K562 (cell line): ENCODE measurements around the gene VWF. TPM values are rescaled to one million over a fixed set of nuclear protein-coding genes. Genes with fewer than 3 reads are reported as not detected.

ENCODE experiments used
- ATAC-seq: fragments of 200-7000 bp; cut with Tn5 transposase; 3 replicates; pipeline ENCODE4 v1.9.1; 2020; ENCODE audit warnings: moderate library complexity
- BruUV-seq: library from RNA; stranded (reverse); fragments of 400-500 nt; replicated peaks from 2 replicates; lab custom pipeline; 2021; lab: Mats Ljungman, UMichigan
- CTCF ChIA-PET: fragments of 300-600 bp; formaldehyde crosslinking; extraction: SDS; loops from one replicate; lab custom pipeline; 2021; ENCODE audit warnings: low intra/inter-chr PET ratio; lab: Yijun Ruan, JAX
- POLR2A ChIA-PET: fragments of 300-600, 350-650 bp; sonication (Branson Sonifier 250); formaldehyde crosslinking; extraction: SDS; loops from one replicate; lab custom pipeline; 2021; ENCODE audit warnings: antibody characterized with exemption, inconsistent platforms; lab: Yijun Ruan, JAX
- DNase-seq, 4 experiments: peaks; one replicate each; pipeline versions ENCODE4 v3.0.0 to v3.0.0-alpha.2; 2011 to 2018; ENCODE audit warnings: low spot score in 3 of 4, mixed read lengths in 3 of 4; ENCODE audit errors: extremely low read depth in 1 of 4
- FAIRE-seq: peaks from 2 replicates; lab custom pipeline; 2011; peaks lifted over from hg19 to GRCh38; lab: Jason Lieb, UNC
- H2AFZ ChIP-seq: 2 replicates; pipeline ENCODE4 v1.6.0; 2011; ENCODE audit warnings: low read depth, low read length, control low read depth, inconsistent platforms
- H3K27ac ChIP-seq: fragments of 200-600 bp; 3 replicates; pipeline ENCODE4 v1.8.0; 2011; ENCODE audit warnings: low read depth, mild to moderate bottlenecking, control low read depth, inconsistent platforms, low read length, moderate library complexity, mixed read lengths; ENCODE audit errors: extremely low read depth
- H3K27me3 ChIP-seq, 2 experiments: fragments of 300-600 bp in 1 of 2; 2 replicates in 1 of 2; 3 replicates in 1 of 2; pipeline versions ENCODE4 v1.6.0 to v1.8.0; 2011; ENCODE audit warnings: inconsistent platforms in 2 of 2, low read length in 2 of 2, mild to moderate bottlenecking in 1 of 2, mixed read lengths in 1 of 2, moderate library complexity in 1 of 2; ENCODE audit not compliant: control insufficient read depth in 2 of 2, insufficient read depth in 2 of 2
- H3K36me3 ChIP-seq: fragments of 300-600 bp; 3 replicates; pipeline ENCODE4 v1.8.0; 2011; ENCODE audit warnings: mild to moderate bottlenecking, low read length, inconsistent platforms; ENCODE audit not compliant: control insufficient read depth, insufficient read depth
- H3K4me1 ChIP-seq, 2 experiments: fragments of 200-600 bp in 1 of 2; replicated peaks in 1 of 2; 2 replicates in 1 of 2; 3 replicates in 1 of 2; pipeline versions ENCODE4 v1.5.1 to v1.8.0; 2011; ENCODE audit warnings: inconsistent platforms in 2 of 2, low read length in 2 of 2, mild to moderate bottlenecking in 1 of 2, mixed read lengths in 1 of 2, moderate library complexity in 1 of 2; ENCODE audit not compliant: control insufficient read depth in 2 of 2, insufficient read depth in 2 of 2
- H3K4me2 ChIP-seq: 2 replicates; pipeline ENCODE4 v1.6.1; 2011; ENCODE audit warnings: low read length, control low read depth, inconsistent platforms, mixed read lengths; ENCODE audit not compliant: insufficient read depth
- H3K4me3 ChIP-seq: fragments of 200-600 bp; sonication (generic), shearing (Covaris generic); 2 replicates; pipeline ENCODE4 v1.5.1; 2016; ENCODE audit warnings: control low read depth, inconsistent platforms
- H3K79me2 ChIP-seq: fragments of 200-600 bp; 3 replicates; pipeline ENCODE4 v1.8.0; 2011; ENCODE audit warnings: low read length, inconsistent platforms; ENCODE audit not compliant: control insufficient read depth, insufficient read depth
- H3K9ac ChIP-seq, 2 experiments: 2 replicates each; pipeline versions ENCODE4 v1.6.0 to v1.6.1; 2011; ENCODE audit warnings: low read depth in 2 of 2, low read length in 2 of 2, control low read depth in 1 of 2, inconsistent platforms in 1 of 2, mild to moderate bottlenecking in 1 of 2, mixed read lengths in 1 of 2; ENCODE audit not compliant: insufficient read depth in 1 of 2
- H3K9me1 ChIP-seq: one replicate; pipeline ENCODE4 v1.6.0; 2011; ENCODE audit warnings: inconsistent platforms, mild to moderate bottlenecking, low read length, moderate library complexity; ENCODE audit not compliant: control insufficient read depth, insufficient read depth
- H3K9me3 ChIP-seq: replicated peaks from 2 replicates; pipeline ENCODE4 v1.5.1; 2011; ENCODE audit warnings: low read depth, low read length, inconsistent platforms; ENCODE audit not compliant: control insufficient read depth, insufficient read depth
- H4K20me1 ChIP-seq: replicated peaks from 2 replicates; pipeline ENCODE4 v1.6.1; 2011; ENCODE audit warnings: low read length, inconsistent platforms, mixed read lengths; ENCODE audit not compliant: control insufficient read depth, insufficient read depth
- FOXJ3 ChIP-seq: sonication (generic); formaldehyde crosslinking; IDR thresholded peaks from 2 replicates; pipeline ENCODE4 v1.4.0; 2020; ENCODE audit warnings: mild to moderate bottlenecking, missing genetic modification reagents
- HNRNPLL ChIP-seq: fragments of 200-400 bp; formaldehyde crosslinking; IDR thresholded peaks from 2 replicates; pipeline ENCODE4 v1.6.1; 2017; ENCODE audit warnings: low read length, low read depth, mild to moderate bottlenecking; ENCODE audit not compliant: poor library complexity, severe bottlenecking
- PML ChIP-seq: IDR thresholded peaks from 2 replicates; pipeline ENCODE4 v1.6.1; 2012; ENCODE audit warnings: low read length, inconsistent platforms
- SMAD2 ChIP-seq: fragments of 150-350 bp; IDR thresholded peaks from 2 replicates; pipeline ENCODE4 v1.6.1; 2014; ENCODE audit warnings: low read depth, mild to moderate bottlenecking, low read length
- TOE1 ChIP-seq, 2 experiments: fragments of 450-650 bp in 1 of 2; sonication (generic) in 1 of 2; formaldehyde crosslinking in 1 of 2; IDR thresholded peaks; 2 replicates each; pipeline versions ENCODE4 v1.7.1 to v1.8.0; 2016 to 2022; ENCODE audit warnings: borderline replicate concordance in 2 of 2, mild to moderate bottlenecking in 2 of 2, antibody characterized with exemption in 1 of 2, inconsistent platforms in 1 of 2, low read depth in 1 of 2, missing genetic modification reagents in 1 of 2, moderate library complexity in 1 of 2
- YY1 ChIP-seq, 3 experiments: IDR thresholded peaks; 2 replicates each; pipeline ENCODE4 v1.6.1; 2011; ENCODE audit warnings: low read length in 2 of 3, mild to moderate bottlenecking in 2 of 3, moderate library complexity in 2 of 3, borderline replicate concordance in 1 of 3, control low read depth in 1 of 3, low read depth in 1 of 3; ENCODE audit not compliant: insufficient read depth in 3 of 3, insufficient replicate concordance in 2 of 3, control insufficient read depth in 1 of 3, insufficient read length in 1 of 3; ENCODE audit errors: extremely low read depth in 1 of 3
- ZEB2 ChIP-seq: fragments of 450-650 bp; IDR thresholded peaks from 2 replicates; pipeline ENCODE4 v1.6.1; 2016
- ZNF134 ChIP-seq: fragments of 250-450 bp; sonication (Bioruptor Pico); conservative IDR thresholded peaks from 2 replicates; pipeline ENCODE4 v1.4.0; 2020
- ZNF707 ChIP-seq: fragments of 250-450 bp; sonication (Bioruptor Pico); conservative IDR thresholded peaks from 2 replicates; pipeline ENCODE4 v1.8.0; 2022; ENCODE audit warnings: inconsistent platforms, mild to moderate bottlenecking, moderate library complexity
- WGBS: fragments of 100-300 bp; shearing (Covaris generic); methylation state at CpG from one replicate; pipeline ENCODE4 v1.1.6; 2016; ENCODE audit warnings: low coverage, mixed read lengths; ENCODE audit not compliant: insufficient coverage; ENCODE audit errors: missing lambda C conversion rate; 5-methylcytosine and 5-hydroxymethylcytosine counted together
- in situ Hi-C: fragments of 300-500 bp; cut with MboI; formaldehyde crosslinking; loops from 4 replicates; pipeline ENCODE4 v1.15.0; 2018; ENCODE audit warnings: inconsistent platforms, mixed read lengths
- intact Hi-C: fragments of 100-400 bp; cut with micrococcal nuclease; formaldehyde crosslinking; loops from 2 replicates; pipeline ENCODE4 v1.14.2; 2022
- polyA plus RNA-seq, 8 experiments: library from polyadenylated mRNA; depleted of rRNA in 4 of 8; stranded (reverse) in 5 of 8; unstranded in 3 of 8; fragments of >200 nt; fragmentation: Nextera tagmentation in 2 of 8; fragmentation: Illumina TruSeq in 1 of 8; extraction: Ambion mirVana in 2 of 8; extraction: Trizol in 1 of 8; gene quantifications; 2 replicates each; pipeline versions ENCODE4 v1.2.1 to v1.2.3, GENCODE V29; 2011 to 2014; ENCODE audit warnings: inconsistent platforms in 1 of 8, missing spikeins in 1 of 8
- total RNA-seq, 7 experiments: library from RNA; depleted of rRNA in 6 of 7; stranded (reverse); fragments of >200 nt in 6 of 7; fragmentation: Illumina TruSeq in 2 of 7; extraction: Trizol in 2 of 7; gene quantifications; 2 replicates each; pipeline versions ENCODE4 v1.2.1 to v1.2.3, GENCODE V29; 2011 to 2021; ENCODE audit warnings: low replicate concordance in 1 of 7
- TF ChIP-seq, protein P1 (sequence below): sonication (generic); formaldehyde crosslinking; IDR thresholded peaks from 2 replicates; pipeline ENCODE4 v1.8.1; 2023; ENCODE audit warnings: missing genetic modification reagents, mild to moderate bottlenecking, borderline replicate concordance
- TF ChIP-seq, protein P2 (sequence below): fragments of 450-650 bp; formaldehyde crosslinking; IDR thresholded peaks from 2 replicates; pipeline ENCODE4 v1.4.0; 2020; ENCODE audit warnings: mild to moderate bottlenecking, moderate library complexity
- TF ChIP-seq, protein P3 (sequence below): fragments of 450-650 bp; conservative IDR thresholded peaks from 2 replicates; pipeline ENCODE4 v1.6.1; 2016; ENCODE audit warnings: missing genetic modification characterization, low read depth, mild to moderate bottlenecking, missing compliant biosample characterization, moderate library complexity

Gene VWF
- total and polyA plus RNA-seq, 9 of the 15 experiments (the other 6 are each of a cell fraction or from before 2014, with no cell fraction given) = 0.53 TPM; not detected in 8

DNA sequence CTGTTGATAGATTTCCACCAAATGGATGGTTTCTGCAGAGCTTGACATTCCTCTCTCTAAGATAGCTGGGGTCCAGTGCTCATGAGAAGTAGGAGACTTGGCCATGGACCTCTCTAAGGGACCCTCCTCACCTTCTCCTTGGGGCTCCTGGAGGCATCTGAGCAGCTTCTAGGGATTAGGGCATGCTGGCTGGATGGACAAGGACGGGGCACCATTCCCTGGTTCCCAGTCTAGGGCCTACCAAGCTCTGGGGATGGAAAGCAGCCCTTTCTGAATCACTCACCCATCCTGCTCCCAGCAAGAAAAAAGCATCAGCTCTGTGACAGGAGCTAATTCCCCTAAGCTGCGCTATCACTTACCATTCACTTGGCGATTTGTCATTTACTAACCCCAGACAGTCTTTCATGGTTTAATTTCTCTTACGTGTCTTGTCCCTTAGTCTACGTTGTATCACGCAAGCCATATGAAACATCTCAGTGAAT, 39.5 kb downstream of the VWF start:
- Histone ChIP-seq H3K9me3 (no peaks in the 10 kb centered on the region), H4K20me1 (no peaks in the 10 kb centered on the region), H3K4me2 (no peak overlapping the region), H2AFZ (no peak overlapping the region), H3K36me3 (no peaks in the 10 kb centered on the region), H3K79me2 (no peaks in the 10 kb centered on the region), H3K27me3 (peaks cover 12 to 31% of the 10 kb centered on the region in 2 experiments; a peak in 4 of 5 replicates), H3K4me1 (no peaks in the 10 kb centered on the region; a peak in 1 of 5 replicates), H3K9ac (no peak overlapping the region), H3K27ac (no peak overlapping the region), H3K9me1 (no peaks in the 10 kb centered on the region), H3K4me3 (no peak overlapping the region)
- no peak for DNase-seq
- no peak for FAIRE-seq
- no peak for ATAC-seq
- intact Hi-C loops (no loop called here), in situ Hi-C loops (no loop called here)
- BruUV-seq = no TSS peak
- CTCF ChIA-PET = no interaction called here
- TF ChIP-seq ZEB2 = no peak
- TF ChIP-seq, protein P1, sequence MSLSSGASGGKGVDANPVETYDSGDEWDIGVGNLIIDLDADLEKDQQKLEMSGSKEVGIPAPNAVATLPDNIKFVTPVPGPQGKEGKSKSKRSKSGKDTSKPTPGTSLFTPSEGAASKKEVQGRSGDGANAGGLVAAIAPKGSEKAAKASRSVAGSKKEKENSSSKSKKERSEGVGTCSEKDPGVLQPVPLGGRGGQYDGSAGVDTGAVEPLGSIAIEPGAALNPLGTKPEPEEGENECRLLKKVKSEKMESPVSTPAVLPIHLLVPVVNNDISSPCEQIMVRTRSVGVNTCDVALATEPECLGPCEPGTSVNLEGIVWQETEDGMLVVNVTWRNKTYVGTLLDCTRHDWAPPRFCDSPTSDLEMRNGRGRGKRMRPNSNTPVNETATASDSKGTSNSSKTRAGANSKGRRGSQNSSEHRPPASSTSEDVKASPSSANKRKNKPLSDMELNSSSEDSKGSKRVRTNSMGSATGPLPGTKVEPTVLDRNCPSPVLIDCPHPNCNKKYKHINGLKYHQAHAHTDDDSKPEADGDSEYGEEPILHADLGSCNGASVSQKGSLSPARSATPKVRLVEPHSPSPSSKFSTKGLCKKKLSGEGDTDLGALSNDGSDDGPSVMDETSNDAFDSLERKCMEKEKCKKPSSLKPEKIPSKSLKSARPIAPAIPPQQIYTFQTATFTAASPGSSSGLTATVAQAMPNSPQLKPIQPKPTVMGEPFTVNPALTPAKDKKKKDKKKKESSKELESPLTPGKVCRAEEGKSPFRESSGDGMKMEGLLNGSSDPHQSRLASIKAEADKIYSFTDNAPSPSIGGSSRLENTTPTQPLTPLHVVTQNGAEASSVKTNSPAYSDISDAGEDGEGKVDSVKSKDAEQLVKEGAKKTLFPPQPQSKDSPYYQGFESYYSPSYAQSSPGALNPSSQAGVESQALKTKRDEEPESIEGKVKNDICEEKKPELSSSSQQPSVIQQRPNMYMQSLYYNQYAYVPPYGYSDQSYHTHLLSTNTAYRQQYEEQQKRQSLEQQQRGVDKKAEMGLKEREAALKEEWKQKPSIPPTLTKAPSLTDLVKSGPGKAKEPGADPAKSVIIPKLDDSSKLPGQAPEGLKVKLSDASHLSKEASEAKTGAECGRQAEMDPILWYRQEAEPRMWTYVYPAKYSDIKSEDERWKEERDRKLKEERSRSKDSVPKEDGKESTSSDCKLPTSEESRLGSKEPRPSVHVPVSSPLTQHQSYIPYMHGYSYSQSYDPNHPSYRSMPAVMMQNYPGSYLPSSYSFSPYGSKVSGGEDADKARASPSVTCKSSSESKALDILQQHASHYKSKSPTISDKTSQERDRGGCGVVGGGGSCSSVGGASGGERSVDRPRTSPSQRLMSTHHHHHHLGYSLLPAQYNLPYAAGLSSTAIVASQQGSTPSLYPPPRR (CRISPR knock-in tag) = no peak
- TF ChIP-seq ZNF707 (CRISPR knock-in tag) = no peak
- no peak for TF ChIP-seq FOXJ3 (CRISPR knock-in tag)
- TF ChIP-seq PML = no peak
- TF ChIP-seq, protein P2, sequence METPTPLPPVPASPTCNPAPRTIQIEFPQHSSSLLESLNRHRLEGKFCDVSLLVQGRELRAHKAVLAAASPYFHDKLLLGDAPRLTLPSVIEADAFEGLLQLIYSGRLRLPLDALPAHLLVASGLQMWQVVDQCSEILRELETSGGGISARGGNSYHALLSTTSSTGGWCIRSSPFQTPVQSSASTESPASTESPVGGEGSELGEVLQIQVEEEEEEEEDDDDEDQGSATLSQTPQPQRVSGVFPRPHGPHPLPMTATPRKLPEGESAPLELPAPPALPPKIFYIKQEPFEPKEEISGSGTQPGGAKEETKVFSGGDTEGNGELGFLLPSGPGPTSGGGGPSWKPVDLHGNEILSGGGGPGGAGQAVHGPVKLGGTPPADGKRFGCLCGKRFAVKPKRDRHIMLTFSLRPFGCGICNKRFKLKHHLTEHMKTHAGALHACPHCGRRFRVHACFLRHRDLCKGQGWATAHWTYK (CRISPR knock-in tag) = no peak
- TF ChIP-seq TOE1 (IDR thresholded peaks at IDR 0.05; ENCODE audit: borderline replicate concordance) = no peak
- TF ChIP-seq TOE1 (CRISPR knock-in tag; IDR thresholded peaks at IDR 0.05; ENCODE audit: borderline replicate concordance, low read depth) = no peak
- TF ChIP-seq, protein P3, sequence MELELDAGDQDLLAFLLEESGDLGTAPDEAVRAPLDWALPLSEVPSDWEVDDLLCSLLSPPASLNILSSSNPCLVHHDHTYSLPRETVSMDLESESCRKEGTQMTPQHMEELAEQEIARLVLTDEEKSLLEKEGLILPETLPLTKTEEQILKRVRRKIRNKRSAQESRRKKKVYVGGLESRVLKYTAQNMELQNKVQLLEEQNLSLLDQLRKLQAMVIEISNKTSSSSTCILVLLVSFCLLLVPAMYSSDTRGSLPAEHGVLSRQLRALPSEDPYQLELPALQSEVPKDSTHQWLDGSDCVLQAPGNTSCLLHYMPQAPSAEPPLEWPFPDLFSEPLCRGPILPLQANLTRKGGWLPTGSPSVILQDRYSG (tag) = no peak
- TF ChIP-seq SMAD2 = no peak
- TF ChIP-seq YY1 (IDR thresholded peaks at IDR 0.05; ENCODE audit: borderline replicate concordance in 1 of 3, control insufficient read depth in 1 of 3, extremely low read depth in 1 of 3, insufficient read depth in 3 of 3, insufficient read length in 1 of 3, insufficient replicate concordance in 2 of 3, low read depth in 1 of 3, low read length in 2 of 3) = no peak
- no peak for TF ChIP-seq HNRNPLL
- TF ChIP-seq ZNF134 (CRISPR knock-in tag) = no peak
- 12% methylated on average over 5 of the region's 6 CpGs for WGBS
- POLR2A ChIA-PET = interaction anchor here (0.7 kb wide), 1 partner anchor 11 kb away, joined by 3 read pairs; no protein-coding TSS in a partner anchor
